Panc1 (cell line): ENCODE measurements around the gene TTC21B.

Source experiments
- CTCF ChIP-seq: fragments of 450-650 bp; IDR thresholded peaks from 2 replicates; pipeline ENCODE4 v1.5.1; 2017; ENCODE audit warnings: mild to moderate bottlenecking
- POLR2AphosphoS5 ChIP-seq: IDR thresholded peaks from 2 replicates; pipeline ENCODE4 v1.6.1; 2012; ENCODE audit warnings: mild to moderate bottlenecking, low read depth, low read length, moderate library complexity

GRCh38 chr2:165927353-165927752 lies 26.2 kb downstream of the TTC21B start:
- TF ChIP-seq CTCF (no peak), POLR2AphosphoS5 (no peak)
